GM12872 (cell line): ENCODE data around the gene RAE1.

Source experiments
- TF ChIP-seq, protein P1 (sequence below): IDR thresholded peaks from 3 replicates; pipeline ENCODE4 v1.5.1; 2011; ENCODE audit warnings: low read depth, mild to moderate bottlenecking, low read length, moderate library complexity; ENCODE audit not compliant: insufficient read depth

Gene RAE1

DNA sequence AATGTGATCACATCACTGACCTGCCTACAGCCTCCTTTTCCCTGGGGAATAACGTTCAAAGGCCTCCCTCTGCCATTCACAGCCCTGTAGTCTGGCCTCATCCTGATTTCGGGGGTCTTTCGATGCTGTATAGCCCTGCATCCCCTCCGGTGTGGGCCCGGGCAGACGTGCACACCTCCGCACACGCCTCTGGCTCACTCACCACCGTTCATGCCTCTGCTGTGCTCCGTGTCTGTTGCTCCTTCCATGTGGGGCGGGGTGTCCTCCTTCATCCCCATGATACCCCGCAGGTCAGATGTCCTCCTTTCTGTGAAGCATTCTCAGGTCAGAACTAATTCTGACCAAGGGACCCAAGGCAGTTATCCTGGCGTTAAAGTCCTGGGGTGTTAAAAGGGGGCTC is 26.3 kb downstream of the RAE1 start:
- TF ChIP-seq, protein P1, sequence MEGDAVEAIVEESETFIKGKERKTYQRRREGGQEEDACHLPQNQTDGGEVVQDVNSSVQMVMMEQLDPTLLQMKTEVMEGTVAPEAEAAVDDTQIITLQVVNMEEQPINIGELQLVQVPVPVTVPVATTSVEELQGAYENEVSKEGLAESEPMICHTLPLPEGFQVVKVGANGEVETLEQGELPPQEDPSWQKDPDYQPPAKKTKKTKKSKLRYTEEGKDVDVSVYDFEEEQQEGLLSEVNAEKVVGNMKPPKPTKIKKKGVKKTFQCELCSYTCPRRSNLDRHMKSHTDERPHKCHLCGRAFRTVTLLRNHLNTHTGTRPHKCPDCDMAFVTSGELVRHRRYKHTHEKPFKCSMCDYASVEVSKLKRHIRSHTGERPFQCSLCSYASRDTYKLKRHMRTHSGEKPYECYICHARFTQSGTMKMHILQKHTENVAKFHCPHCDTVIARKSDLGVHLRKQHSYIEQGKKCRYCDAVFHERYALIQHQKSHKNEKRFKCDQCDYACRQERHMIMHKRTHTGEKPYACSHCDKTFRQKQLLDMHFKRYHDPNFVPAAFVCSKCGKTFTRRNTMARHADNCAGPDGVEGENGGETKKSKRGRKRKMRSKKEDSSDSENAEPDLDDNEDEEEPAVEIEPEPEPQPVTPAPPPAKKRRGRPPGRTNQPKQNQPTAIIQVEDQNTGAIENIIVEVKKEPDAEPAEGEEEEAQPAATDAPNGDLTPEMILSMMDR: no peak

DNA sequence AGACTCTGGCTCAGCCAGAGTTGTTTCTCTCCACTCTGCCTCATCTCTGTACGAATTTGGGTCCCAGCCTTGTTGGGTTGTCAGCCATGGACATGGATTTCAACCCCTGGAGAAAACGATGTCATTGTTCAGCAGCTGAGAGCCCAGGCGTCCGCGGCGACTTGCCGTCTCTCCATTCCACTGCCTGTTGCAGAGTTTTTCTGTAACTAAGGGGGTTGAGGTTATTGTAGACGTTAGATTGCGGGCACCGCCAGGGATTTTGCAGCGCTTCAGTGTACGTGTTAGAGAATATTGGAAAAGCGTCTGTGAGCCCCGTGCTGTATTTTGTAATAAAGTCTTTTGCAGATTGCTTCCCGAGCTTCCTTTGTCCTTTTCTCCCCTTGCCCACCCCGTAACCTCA is 27.1 kb downstream of the RAE1 start:
- TF ChIP-seq, protein P1: no peak

DNA sequence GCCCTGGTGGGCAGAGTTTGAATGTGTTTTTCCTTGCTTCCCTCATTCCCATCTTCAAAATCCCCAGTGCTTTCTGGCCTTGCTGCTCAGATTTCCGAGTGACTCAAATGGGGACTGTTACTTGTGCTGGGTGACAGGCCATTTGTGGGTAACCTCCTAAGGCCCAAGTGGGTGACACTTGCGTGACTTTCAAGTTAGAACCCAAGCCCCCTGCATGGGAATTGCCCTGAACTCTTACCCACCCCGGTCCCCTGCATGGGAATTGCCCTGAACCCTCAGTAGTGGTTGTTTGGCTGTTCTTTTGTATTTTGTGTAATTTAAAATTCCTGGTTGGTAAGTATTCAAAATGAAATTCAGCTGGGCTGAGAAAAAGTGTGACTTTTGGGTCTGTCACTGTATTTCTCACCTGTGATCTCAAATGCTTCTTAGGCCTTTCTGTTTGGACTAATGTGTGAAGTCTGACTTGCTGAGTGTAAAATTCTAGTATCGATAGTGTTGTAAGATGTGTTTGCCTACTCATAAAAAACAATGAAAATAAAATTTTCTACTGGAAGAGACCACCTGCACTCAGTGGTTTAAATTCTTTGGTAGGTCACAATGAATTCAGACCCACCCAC is 27.7 kb downstream of the RAE1 start:
- TF ChIP-seq, protein P1: no peak

DNA sequence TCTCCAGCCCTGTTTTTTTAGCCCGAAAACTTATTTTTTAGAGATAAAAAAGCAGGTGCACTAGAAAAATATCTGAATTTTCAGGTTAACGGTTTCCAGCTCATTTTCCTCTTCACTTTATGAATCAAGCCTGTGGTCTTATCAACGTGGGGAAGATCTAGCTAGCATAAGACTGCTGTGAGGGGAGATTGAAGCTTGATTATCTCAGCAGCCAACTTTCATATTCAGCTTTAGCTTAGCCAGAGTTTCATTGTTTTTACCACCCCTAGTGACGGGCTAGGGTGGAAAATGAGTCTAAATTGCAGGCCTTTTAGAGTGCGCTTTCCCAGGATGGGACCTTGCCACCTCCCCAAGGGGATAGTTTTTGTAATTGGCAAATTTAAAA is 28.2 kb downstream of the RAE1 start:
- TF ChIP-seq, protein P1: no peak

DNA sequence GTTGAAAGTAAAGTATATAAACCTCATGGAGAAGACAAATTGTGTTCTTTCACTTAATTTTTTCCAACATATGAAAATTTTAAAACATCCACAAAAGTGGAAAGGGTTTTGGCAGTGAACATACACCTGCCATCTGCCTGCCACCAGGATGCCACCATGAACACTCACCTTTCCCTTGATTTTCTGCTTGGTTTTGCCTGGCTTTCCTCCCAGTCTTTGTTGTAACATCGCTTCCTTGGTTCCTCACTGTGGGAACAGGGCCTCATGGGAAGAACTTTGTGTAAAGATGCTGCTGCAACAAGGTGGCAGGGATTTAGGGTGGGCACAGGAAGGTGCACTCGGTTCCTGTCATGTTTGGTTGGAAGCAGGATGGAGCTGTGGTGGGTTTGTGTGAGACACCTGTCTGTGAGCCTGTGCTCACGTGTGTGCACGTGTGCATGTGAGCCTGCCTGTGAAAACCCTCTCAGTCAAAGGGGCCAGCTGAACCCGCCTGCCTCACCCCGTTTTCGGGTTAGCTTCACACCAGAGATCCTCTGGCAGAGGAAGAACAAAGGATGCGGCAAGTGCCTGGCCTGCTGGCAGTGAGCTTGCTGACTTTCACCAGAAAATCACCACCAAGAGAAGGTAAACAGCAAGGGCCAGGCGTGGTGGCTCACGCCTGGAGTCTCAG is 29.2 kb downstream of the RAE1 start:
- TF ChIP-seq, protein P1: no peak

DNA sequence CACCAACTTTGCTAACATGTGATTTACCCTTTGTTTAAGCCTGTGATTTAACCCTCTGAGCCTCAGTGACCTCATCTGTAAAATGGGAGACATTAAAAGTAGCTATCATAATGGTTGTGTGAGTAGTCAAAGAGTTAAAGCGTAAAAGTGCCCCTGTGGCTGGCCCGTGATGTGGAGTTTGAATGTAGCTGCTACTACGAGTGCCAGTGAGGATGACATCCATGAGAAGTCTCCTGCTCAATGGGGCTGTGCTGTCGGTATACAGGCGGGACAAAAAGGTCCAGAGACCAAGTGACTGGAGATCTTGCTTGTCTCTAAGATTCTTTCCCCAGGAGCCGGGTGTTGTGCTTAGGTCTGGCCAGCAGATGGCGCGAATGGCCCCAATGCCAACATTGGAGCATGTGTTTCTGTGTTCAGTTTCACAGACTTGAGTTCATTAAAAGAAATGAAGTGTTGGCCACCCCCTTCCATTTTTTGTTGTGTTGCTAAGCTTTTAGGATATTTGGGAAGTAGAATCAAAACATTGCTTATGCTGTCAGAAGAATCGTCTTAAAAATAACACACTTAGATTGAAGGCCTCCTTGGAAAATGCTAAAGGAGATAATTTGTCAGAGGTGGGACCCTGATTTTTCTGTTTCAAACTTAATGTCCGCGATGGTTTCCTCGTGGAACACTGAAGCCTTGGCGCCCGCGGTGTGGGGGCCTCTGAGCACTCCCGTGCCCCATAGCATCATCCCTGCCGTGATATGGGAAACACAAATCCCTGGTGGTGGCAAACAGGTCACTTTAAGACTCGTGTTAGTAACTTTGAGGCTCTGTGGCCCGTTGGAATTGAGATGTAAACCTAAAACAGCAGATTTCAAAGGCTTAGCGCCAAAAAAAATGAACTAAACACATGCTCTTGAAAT is 30.8 kb downstream of the RAE1 start:
- TF ChIP-seq, protein P1: peak; percentile 92

DNA sequence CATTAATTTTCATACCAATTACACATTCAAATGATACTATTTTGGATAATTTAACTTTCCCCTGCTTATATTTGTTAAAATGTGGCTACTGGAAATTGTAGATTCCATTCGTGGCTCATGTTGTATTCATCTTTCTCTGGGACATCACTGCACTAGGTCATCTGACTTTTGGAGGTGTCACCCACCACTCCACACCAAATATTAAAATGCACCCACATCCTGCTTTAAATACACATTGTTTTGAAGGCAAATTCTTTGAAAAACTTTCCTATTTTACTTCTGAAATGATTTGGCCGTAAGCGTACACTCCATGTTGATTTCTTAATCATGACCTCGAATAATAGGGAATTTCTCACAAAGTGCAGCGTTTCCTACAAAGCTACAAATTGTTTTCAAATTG is 31.5 kb downstream of the RAE1 start:
- TF ChIP-seq, protein P1: no peak
